Osteocyte (in vitro differentiated cells): Measurements from ENCODE around the gene PIK3C2G. TPM values are rescaled to one million over a fixed set of nuclear protein-coding genes. Genes with fewer than 3 reads are reported as not detected.

Experiments
- DNase-seq: peaks from one replicate; pipeline ENCODE4 v3.0.0; 2021; ENCODE audit warnings: mixed read lengths; ENCODE audit not compliant: unreplicated experiment; ENCODE audit errors: extremely low spot score
- H3K27ac Mint-ChIP-seq: one replicate; pipeline ENCODE4 v1.8.0; 2021; ENCODE audit warnings: mild to moderate bottlenecking, mixed read lengths; ENCODE audit not compliant: unreplicated experiment
- H3K27me3 Mint-ChIP-seq: one replicate; pipeline ENCODE4 v1.8.0; 2021; ENCODE audit warnings: mixed read lengths; ENCODE audit not compliant: unreplicated experiment
- H3K36me3 Mint-ChIP-seq: one replicate; pipeline ENCODE4 v1.8.0; 2021; ENCODE audit warnings: mixed read lengths; ENCODE audit not compliant: unreplicated experiment
- H3K4me1 Mint-ChIP-seq: one replicate; pipeline ENCODE4 v1.8.0; 2021; ENCODE audit warnings: mixed read lengths; ENCODE audit not compliant: unreplicated experiment
- H3K4me3 Mint-ChIP-seq: one replicate; pipeline ENCODE4 v1.8.0; 2021; ENCODE audit warnings: mild to moderate bottlenecking, moderate library complexity, mixed read lengths; ENCODE audit not compliant: unreplicated experiment
- H3K9me3 Mint-ChIP-seq: one replicate; pipeline ENCODE4 v1.8.0; 2021; ENCODE audit warnings: mixed read lengths; ENCODE audit not compliant: unreplicated experiment
- total RNA-seq: library from RNA; stranded (reverse); gene quantifications from 2 replicates; pipeline ENCODE4 v1.2.1, GENCODE V29; 2021
- TF ChIP-seq, protein P1 (sequence below): fragments of 200-600 bp; sonication (generic); IDR thresholded peaks from 2 replicates; pipeline ENCODE4 v1.5.0; 2021; ENCODE audit warnings: antibody characterized with exemption, mild to moderate bottlenecking, moderate library complexity

Gene PIK3C2G
- total RNA-seq, 1 donor from 2014 or later, result not detected

DNA sequence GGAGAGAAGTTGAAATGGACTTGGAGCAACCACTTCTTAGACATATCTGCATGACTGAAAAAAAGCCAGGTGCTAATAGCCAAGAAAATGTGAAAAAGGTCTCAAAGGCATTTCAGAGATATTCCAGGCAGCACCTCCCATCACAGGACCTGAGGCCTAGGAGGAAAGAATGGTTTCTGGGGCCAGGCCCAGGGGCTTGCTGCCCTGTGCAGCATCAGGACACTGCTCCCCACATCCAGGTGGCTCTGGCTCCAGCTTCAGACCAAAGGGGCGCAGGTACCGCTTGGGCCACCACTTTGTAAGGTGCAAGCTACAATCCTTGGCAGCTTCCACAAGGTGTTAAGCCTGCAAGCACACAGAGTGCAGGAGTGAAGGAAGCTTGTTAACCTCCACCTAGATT lies 114.3 kb downstream of the PIK3C2G start:
- Mint-ChIP-seq H3K27me3 (no peaks in the 10 kb centered on the region), H3K27ac (no peak overlapping the region), H3K9me3 (peaks cover 8% of the 10 kb centered on the region), H3K4me1 (no peaks in the 10 kb centered on the region), H3K4me3 (no peak overlapping the region), H3K36me3 (no peaks in the 10 kb centered on the region)
- no peak for DNase-seq
- TF ChIP-seq, protein P1, sequence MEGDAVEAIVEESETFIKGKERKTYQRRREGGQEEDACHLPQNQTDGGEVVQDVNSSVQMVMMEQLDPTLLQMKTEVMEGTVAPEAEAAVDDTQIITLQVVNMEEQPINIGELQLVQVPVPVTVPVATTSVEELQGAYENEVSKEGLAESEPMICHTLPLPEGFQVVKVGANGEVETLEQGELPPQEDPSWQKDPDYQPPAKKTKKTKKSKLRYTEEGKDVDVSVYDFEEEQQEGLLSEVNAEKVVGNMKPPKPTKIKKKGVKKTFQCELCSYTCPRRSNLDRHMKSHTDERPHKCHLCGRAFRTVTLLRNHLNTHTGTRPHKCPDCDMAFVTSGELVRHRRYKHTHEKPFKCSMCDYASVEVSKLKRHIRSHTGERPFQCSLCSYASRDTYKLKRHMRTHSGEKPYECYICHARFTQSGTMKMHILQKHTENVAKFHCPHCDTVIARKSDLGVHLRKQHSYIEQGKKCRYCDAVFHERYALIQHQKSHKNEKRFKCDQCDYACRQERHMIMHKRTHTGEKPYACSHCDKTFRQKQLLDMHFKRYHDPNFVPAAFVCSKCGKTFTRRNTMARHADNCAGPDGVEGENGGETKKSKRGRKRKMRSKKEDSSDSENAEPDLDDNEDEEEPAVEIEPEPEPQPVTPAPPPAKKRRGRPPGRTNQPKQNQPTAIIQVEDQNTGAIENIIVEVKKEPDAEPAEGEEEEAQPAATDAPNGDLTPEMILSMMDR, result no peak

DNA sequence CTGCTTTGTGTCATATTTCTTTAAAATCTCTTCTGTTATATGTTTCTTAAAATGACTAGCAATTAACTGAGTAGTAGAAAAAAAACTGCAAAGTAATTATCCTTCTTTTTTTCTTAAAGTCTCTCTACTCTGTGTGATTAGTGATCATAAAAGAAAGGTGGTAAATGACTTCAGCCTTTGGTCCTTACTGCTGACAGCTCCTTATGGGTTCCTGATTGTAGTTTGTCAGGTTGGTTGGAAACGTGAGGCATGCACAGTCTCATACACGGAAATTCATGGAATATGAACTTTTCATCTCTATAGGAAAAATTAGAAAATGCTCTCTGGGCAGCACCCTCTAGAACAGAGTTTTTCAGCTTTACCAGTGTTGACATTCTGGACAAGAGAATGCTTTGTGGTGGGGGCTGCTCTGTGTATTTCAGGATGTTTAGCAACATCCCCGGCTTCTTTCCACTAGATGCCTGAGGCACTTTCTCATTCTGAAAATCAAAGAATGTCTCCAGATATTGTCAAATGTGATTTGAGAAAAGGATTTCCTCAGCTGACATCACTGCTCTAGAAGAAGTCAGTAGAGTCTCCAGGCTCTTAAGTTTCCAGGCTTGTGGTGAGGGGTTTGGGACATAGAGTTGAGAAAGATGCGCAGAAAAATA lies 121.0 kb downstream of the PIK3C2G start:
- TF ChIP-seq, protein P1, result no peak
- Mint-ChIP-seq H3K27me3 (no peaks in the 10 kb centered on the region), H3K36me3 (no peaks in the 10 kb centered on the region), H3K4me3 (no peak overlapping the region), H3K4me1 (peaks cover 33% of the 10 kb centered on the region), H3K9me3 (no peaks in the 10 kb centered on the region), H3K27ac (peak overlapping the region; percentile 91)
- no peak for DNase-seq

DNA sequence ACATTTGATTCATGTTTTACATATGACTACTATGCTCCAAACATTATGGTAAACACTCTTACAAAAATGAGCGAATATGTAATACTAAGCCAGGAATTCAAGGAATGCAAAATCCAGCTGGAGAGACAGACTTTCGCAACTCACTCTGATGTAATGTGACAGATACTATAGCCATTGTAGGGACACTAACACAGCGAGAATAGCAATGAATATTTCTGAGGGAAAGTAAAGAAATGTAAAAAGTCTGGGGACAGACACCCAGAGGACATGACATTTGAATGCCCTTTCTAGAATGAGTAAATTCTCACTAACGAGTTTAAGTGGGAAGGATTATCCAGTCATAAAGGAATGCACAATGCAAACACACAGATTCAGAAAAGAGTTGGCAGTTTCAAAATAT lies 121.9 kb downstream of the PIK3C2G start:
- DNase-seq, result no peak
- Mint-ChIP-seq H3K27me3 (no peaks in the 10 kb centered on the region), H3K4me3 (peak overlapping the region; percentile 10), H3K9me3 (no peaks in the 10 kb centered on the region), H3K4me1 (peaks cover 33% of the 10 kb centered on the region), H3K27ac (peak overlapping the region; percentile 91), H3K36me3 (no peaks in the 10 kb centered on the region)
- TF ChIP-seq, protein P1, result no peak

DNA sequence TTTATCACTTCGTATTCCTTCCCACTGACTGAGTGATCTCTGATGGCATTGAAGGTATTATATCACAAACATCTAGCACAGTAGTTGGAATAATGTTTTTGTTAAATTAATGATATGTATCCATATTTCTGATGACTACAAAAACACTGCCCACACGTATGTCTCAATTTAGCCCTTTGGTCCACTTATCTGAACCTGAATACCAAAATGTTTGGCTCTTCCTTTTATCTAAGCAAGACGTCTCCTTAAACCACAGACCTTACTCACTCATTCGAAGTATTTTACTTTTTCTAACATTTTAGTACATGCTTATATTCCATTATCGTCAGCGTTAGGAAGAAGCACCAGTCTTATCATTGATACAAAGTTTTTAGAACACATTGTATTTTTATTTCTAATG lies 126.4 kb downstream of the PIK3C2G start:
- Mint-ChIP-seq H3K4me3 (no peak overlapping the region), H3K36me3 (no peaks in the 10 kb centered on the region), H3K27ac (no peak overlapping the region), H3K27me3 (no peaks in the 10 kb centered on the region), H3K4me1 (peaks cover 17% of the 10 kb centered on the region), H3K9me3 (no peaks in the 10 kb centered on the region)
- TF ChIP-seq, protein P1, result no peak
- DNase-seq, result no peak

DNA sequence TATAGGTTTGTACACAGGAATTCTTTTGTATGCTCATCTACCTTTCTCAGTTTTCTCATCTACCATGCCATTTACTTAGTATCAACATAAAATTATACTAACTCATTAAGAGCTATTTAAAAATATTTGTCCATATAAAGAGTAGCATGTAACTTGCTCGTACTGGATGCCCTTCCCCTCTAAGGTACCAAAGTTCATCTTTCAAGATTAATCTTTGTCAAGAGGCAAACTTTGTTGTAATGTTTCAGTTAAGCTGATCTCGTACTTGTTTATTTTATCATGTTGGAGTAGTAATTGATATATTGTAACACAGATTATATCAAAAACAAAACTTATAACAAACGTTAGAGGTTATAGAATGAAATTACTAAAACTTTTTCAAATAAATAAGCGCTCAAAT lies 128.5 kb downstream of the PIK3C2G start:
- no peak overlapping the region for H3K4me3 Mint-ChIP-seq
- H3K9me3 Mint-ChIP-seq, result no peaks in the 10 kb centered on the region
- H3K27me3 Mint-ChIP-seq, result no peaks in the 10 kb centered on the region
- DNase-seq, result no peak
- no peak overlapping the region for H3K27ac Mint-ChIP-seq
- TF ChIP-seq, protein P1, result no peak
- no peaks in the 10 kb centered on the region for H3K36me3 Mint-ChIP-seq
- no peaks in the 10 kb centered on the region for H3K4me1 Mint-ChIP-seq
